Measurements from ENCODE around the gene TP53BP2.

The TP53BP2 gene

DNA sequence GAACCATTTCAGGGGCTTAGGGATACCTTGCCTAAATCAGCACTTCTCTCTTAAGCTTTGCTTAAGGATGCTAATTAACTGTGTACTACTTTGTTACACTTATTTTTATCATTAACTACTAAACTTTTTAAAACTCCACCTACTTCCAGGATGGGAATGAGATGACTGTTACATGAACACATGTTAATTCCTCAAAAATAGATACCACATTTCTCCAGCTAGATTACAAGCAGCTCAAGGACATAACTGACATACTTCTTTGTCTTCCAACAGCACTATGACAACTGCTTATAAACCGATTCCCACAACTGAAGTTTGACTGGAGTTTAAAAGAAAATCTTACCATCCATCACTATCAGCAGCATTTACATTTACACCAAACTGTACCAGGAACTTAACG lies 53.7 kb downstream of the TP53BP2 start:
- DNase-seq (ENCODE audit: low spot score): no peak

DNA sequence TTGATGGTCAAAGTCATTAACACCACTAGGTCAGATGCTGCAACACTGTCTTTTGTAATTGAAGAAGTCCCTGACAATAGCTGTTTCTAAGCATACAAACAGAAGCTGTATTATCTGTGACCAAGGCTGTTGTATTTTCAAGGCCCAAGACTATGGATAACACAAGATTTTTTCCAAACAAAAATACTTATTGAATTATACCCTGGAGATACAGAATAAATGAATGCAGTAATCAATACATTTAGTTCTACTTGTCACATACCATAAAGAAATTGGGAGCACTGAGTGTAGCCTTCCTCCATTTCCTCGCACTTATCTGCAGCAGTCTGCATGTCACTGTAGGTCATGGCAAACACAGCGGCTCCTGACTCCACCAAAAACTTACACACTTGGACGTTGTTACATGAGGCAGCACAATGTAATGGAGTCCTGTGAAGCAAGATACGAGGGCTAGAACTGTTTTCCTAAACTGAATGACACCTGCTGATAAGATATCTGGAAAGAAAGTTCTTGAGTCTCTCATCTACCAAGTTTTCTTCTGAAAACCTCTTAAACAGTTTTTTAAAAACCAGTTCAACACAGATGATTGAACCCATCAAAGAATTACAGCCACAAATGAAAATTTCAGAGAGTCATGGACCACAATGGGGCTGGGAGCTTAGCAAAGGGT lies 56.9 kb downstream of the TP53BP2 start:
- DNase-seq (ENCODE audit: low spot score): no peak

- no peak for DNase-seq (ENCODE audit: low spot score)
Observed at GRCh38 chr1:223785808-223786207, 59.9 kb downstream of the TP53BP2 start.

- no peak for DNase-seq (ENCODE audit: low spot score)
Observed at GRCh38 chr1:223784541-223784940, 61.2 kb downstream of the TP53BP2 start.

- no peak for DNase-seq (ENCODE audit: low spot score)
Observed at GRCh38 chr1:223783676-223784075, 62.1 kb downstream of the TP53BP2 start.

DNA sequence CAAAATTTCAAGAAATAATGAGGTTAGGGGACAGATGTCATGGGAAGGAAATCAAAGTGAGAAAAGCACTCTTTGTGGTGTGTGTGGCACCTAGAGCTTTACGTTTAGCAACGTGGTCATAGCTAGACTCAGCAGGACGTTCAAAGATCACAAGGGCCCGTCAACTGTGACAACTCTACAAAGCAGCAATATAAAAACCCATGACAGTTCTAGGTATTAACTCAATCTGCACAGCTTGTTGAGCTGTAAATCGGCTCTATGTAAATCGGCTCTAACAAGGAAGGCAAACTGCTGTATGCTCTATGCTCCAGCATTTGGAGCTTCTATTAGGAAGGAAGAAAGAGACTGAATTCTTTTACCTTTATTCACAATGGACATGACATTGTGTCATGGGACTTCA lies 64.8 kb downstream of the TP53BP2 start:
- no peak for DNase-seq (ENCODE audit: low spot score)

GRCh38 chr1:223780318-223780717 lies 65.4 kb downstream of the TP53BP2 start:
- no peak for DNase-seq (ENCODE audit: low spot score)

- DNase-seq (ENCODE audit: low spot score): no peak
Observed at GRCh38 chr1:223776826-223777454, 68.8 kb downstream of the TP53BP2 start.

- DNase-seq (ENCODE audit: low spot score): no peak
Observed at GRCh38 chr1:223776075-223776814, 69.5 kb downstream of the TP53BP2 start.

DNA sequence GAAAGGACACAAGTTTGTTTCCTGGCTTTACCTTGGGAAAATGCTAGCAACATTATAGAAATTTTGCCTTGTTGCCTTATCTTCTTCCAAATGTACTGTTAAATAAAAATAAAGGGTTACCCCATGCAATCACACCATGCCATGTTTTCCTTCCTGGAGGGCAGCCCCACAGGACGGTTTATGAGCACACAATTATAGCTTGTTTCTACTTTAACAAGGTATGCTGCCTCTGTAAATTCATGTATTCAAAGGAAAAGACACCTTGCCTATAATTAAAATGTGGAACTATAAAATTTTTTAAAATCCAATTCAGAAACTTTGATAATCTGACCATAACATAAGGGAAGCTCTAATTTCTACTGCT lies 70.1 kb downstream of the TP53BP2 start:
- DNase-seq (ENCODE audit: low spot score): no peak

DNA sequence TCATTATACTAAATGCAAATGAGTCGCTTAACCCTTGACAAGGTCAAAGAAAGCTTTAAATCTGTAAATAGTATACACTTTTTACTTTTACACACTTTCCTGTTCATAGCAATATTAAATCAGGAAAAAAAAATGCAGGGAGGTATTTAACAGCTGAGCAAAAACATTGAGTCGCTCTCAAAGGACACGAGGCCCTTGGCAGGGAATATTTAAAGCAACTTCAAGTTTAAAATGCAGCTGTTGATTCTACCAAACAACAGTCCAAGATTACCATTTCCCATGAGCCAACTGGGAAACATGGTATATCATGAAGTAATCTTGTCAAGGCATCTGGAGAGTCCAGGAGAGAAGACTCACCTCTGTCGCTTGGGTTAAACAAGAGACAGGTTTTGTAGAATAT lies 70.7 kb downstream of the TP53BP2 start:
- no peak for DNase-seq (ENCODE audit: low spot score)

DNA sequence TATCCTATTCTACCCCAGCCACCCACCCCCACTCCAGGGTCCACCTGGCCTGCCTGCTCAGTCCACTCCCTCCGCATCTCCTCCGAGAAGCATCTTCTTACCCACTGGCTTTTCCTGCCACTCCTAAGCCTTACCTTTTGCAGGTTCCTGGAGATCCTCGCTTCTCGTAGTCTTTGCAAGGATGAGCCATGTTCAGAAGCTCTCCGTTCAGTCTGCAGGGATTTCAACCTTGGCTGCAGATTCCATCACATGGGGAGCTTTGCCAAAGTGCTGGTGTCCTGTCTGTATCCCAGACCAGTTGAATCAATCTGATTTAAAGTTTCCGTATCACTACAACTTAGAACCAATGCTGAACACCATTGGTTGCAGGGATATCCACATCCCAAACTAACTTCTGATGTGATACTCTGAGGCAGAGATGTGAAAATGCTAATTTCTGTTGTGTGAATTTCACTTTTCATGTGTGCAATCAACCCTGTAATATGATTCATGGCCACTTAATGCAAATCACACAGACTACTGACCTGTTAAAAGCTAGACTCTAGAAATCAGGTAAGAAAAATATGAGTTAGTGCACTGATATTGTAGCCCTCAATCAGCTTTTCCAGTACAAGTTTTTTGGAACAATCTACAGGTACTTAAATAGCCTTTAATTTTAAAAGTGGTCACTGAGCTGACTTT lies 71.5 kb downstream of the TP53BP2 start:
- DNase-seq (ENCODE audit: low spot score): no peak

DNA sequence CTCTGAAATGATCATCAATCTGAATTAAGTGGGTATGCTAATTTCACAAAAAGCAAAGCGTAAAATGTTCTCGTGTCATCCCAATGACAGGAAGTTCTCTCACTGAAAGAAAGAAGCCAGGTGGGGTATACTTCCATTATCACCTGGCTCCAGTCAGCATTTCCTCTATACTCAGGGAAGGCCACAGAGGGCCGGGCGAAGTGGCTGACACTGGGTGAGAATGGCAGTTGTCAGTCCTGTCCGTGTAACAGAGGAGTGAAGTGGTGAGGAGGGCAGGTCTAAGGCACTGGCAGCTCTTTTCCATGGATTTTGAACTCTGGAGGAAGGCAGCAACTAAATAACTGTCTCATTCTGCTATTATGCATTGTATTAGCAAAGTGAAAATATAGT lies 73.0 kb downstream of the TP53BP2 start:
- DNase-seq (ENCODE audit: low spot score): no peak

DNA sequence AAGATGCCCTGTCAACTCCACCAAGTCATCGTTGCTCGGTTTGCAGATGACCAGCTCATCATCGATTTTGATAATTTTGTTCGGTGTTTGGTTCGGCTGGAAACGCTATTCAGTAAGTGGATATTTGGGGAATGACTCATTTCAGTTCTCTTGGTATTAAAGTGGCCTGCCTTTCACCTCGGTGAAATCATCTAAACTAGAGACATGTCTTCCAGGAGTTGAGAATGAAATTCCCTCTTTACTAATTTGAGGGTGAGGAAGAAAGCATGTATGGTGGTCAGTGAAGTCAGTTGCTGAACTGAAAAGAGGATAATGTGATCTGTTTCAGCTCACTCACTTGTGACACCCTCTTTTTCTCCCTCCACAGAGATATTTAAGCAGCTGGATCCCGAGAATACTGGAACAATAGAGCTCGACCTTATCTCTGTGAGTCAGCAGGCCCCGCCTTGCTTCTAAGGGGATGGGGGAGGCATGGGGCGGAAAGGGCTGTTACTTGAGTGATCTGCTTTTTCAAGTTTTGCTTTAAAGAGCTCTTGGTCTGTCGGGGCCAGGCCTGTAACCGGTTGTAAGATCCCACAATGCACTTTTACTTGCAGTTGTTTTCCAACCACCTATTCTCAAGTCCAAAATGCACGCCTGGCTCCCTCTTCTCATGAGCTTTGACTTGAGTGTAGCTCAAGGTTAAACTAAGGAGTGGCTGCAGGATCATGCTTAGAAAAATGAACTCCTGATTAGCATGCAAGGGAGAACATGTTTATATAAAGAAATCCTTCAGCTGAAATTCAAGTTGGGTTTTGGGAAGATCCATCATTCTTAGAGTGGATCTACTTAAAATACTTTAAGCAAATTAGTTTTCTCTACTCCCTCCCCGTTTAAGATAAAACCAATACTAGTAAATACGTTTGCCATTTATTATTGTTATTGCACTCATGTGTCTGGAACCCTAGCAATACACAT lies 73.7 kb downstream of the TP53BP2 start:
- DNase-seq (ENCODE audit: low spot score): no peak

DNA sequence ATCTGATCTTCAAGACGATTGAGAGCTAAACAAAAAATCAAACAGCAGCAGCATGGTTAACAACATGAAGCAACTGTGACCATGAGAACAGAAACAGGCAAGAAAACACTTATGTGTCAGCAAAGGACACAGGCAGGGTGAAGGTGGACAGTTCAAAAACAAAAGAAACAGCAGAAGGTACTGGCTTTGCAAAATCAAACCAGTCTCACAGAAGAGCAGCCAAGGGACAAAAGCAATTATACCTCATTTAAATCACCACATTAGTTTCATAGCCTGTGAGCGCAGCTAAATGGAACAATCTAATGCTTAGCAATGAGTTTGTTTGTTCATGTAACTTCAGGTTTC lies 74.3 kb downstream of the TP53BP2 start:
- no peak for DNase-seq (ENCODE audit: low spot score)

DNA sequence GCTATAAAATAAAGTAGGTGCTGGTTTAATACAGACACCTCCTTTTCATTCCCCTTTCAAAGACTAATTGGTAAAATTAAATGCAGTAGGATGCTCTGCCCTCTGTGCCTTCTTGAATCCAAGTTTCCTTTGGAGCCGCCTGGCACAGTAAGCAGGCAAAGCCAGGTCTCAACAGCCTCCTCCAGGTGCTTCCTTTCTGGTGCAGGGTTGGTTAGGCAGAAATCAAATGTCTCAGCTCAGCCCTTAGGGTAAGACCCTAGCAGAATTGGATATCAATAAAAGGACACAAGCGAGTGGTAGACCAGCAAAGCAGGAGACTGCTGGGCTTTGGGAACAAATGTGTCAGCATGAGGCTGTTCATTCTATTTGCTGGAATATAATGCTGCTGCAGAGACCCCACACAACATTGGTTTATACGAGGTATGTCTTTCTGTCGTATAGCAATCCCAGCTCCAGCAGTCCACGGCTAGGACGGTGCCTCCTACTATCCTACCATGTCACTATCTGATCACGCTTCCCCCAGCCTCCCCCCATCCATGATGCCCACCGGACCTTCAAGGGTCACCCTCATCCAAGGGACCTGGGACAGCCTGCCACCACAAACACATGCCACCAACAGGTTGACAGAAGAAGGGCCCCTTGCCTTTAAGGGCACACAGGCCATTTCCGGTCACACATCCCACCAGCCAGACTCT lies 75.0 kb downstream of the TP53BP2 start:
- no peak for DNase-seq (ENCODE audit: low spot score)

GRCh38 chr1:223765719-223766340 lies 79.9 kb downstream of the TP53BP2 start:
- DNase-seq (ENCODE audit: low spot score): no peak

GRCh38 chr1:223765036-223765718 lies 80.6 kb downstream of the TP53BP2 start:
- DNase-seq (ENCODE audit: low spot score): peak; percentile 80

GRCh38 chr1:223763881-223764280 lies 81.9 kb downstream of the TP53BP2 start:
- no peak for DNase-seq (ENCODE audit: low spot score)

DNA sequence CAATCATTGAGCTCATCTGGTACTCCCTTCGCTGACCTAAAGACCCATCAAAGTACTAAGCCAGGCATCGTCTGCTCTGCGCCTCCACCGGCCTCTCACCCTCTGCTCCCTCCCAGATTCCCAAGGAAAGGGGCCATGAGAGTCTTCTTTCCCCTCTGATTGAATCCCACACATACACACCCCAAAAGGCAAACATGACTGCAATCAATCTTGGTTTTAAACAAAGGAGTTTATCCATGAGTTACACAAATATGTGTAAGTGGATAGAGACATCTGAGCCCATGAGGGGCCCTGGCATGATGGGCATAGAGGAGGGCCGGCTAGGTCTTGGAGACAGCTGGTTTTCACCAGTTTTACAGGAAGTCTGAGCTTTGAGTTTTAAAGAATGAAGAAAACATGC lies 82.5 kb downstream of the TP53BP2 start:
- no peak for DNase-seq (ENCODE audit: low spot score)
